PC-9 (cell line): Measurements from ENCODE around the gene SLC25A45. TPM values are rescaled to one million over a fixed set of nuclear protein-coding genes. Genes with fewer than 3 reads are reported as not detected.

Experiments
- Bru-seq: library from RNA; stranded (reverse); fragments of 400-500 nt; gene quantifications from one replicate; lab custom pipeline; 2021; lab: Mats Ljungman, UMichigan
- BruChase-seq, 2 experiments: library from RNA; stranded (reverse); fragments of 400-500 nt; gene quantifications; one replicate each; lab custom pipeline; 2021; lab: Mats Ljungman, UMichigan
- BruUV-seq: library from RNA; stranded (reverse); fragments of 400-500 nt; replicated peaks from 2 replicates; lab custom pipeline; 2021; lab: Mats Ljungman, UMichigan
- CTCF ChIA-PET: fragments of 300-600 bp; sonication (Branson Sonifier 250); formaldehyde crosslinking; loops from one replicate; lab custom pipeline; 2022; ENCODE audit warnings: antibody characterized with exemption; lab: Charles Lee
- POLR2A ChIA-PET: fragments of 300-600 bp; sonication (Branson Sonifier 250); formaldehyde crosslinking; loops from one replicate; lab custom pipeline; 2022; ENCODE audit warnings: antibody characterized with exemption; ENCODE audit not compliant: unreplicated experiment; lab: Charles Lee
- DNase-seq, 2 experiments: peaks; one replicate each; pipeline versions ENCODE4 v3.0.0 to v3.0.0-alpha.2; 2015 to 2022; ENCODE audit warnings: mixed read lengths in 1 of 2
- H2AFZ ChIP-seq: fragments of 200-600 bp; sonication (generic); 2 replicates; pipeline ENCODE4 v1.8.1; 2017; ENCODE audit warnings: antibody characterized with exemption
- H3F3A ChIP-seq: fragments of 200-600 bp; sonication (generic); 2 replicates; pipeline ENCODE4 v1.8.1; 2017; ENCODE audit warnings: antibody characterized with exemption, mild to moderate bottlenecking, low read depth; ENCODE audit not compliant: insufficient read depth
- H3K27ac ChIP-seq: fragments of 200-600 bp; sonication (generic); 2 replicates; pipeline ENCODE4 v1.6.1; 2016; ENCODE audit warnings: mixed run types
- H3K27me3 ChIP-seq: fragments of 200-600 bp; sonication (generic); 2 replicates; pipeline ENCODE4 v1.6.1; 2016; ENCODE audit warnings: low read depth, mixed run types; ENCODE audit not compliant: insufficient read depth
- H3K36me3 ChIP-seq: fragments of 200-600 bp; sonication (generic); 2 replicates; pipeline ENCODE4 v1.6.1; 2016; ENCODE audit warnings: low read depth, mixed run types
- H3K4me1 ChIP-seq: fragments of 200-600 bp; sonication (generic); replicated peaks from 2 replicates; pipeline ENCODE4 v1.6.1; 2016; ENCODE audit warnings: mixed run types; ENCODE audit not compliant: insufficient read depth
- H3K4me2 ChIP-seq: fragments of 200-600 bp; sonication (generic); 2 replicates; pipeline ENCODE4 v1.6.1; 2017; ENCODE audit warnings: mixed run types
- H3K4me3 ChIP-seq: fragments of 200-600 bp; sonication (generic); 2 replicates; pipeline ENCODE4 v1.6.1; 2016; ENCODE audit warnings: mixed run types
- H3K79me2 ChIP-seq: fragments of 200-600 bp; sonication (generic); 2 replicates; pipeline ENCODE4 v1.6.1; 2017; ENCODE audit warnings: low read depth, mixed run types
- H3K9me2 ChIP-seq: fragments of 200-600 bp; sonication (generic); 2 replicates; pipeline ENCODE4 v1.8.1; 2017; ENCODE audit warnings: mild to moderate bottlenecking; ENCODE audit not compliant: insufficient read depth
- H3K9me3 ChIP-seq: fragments of 200-600 bp; sonication (generic); 2 replicates; pipeline ENCODE4 v1.8.1; 2016; ENCODE audit warnings: low read depth; ENCODE audit not compliant: insufficient read depth
- H4K20me1 ChIP-seq: fragments of 200-600 bp; sonication (generic); 2 replicates; pipeline ENCODE4 v1.8.1; 2017; ENCODE audit not compliant: insufficient read depth
- CTCF ChIP-seq: fragments of 200-600 bp; sonication (generic); conservative IDR thresholded peaks from 2 replicates; pipeline ENCODE4 v1.6.1; 2017; ENCODE audit warnings: mixed run types, antibody characterized with exemption, mild to moderate bottlenecking, moderate library complexity
- EZH2 ChIP-seq: fragments of 200-600 bp; sonication (generic); IDR thresholded peaks from 2 replicates; pipeline ENCODE4 v1.8.0; 2017; ENCODE audit warnings: antibody characterized with exemption, low read depth
- intact Hi-C: fragments of 100-400 bp; cut with micrococcal nuclease; formaldehyde crosslinking; loops from one replicate; pipeline ENCODE4 v1.10.0; 2022; ENCODE audit not compliant: unreplicated experiment
- long read RNA-seq: library from polyadenylated mRNA; stranded (forward); transcript quantifications from one replicate; pipeline ENCODE4 v2.0.0, GENCODE V29; 2022
- total RNA-seq: library from RNA; stranded (reverse); gene quantifications from 2 replicates; pipeline ENCODE4 v1.2.3, GENCODE V29; 2021

The SLC25A45 gene, protein sequence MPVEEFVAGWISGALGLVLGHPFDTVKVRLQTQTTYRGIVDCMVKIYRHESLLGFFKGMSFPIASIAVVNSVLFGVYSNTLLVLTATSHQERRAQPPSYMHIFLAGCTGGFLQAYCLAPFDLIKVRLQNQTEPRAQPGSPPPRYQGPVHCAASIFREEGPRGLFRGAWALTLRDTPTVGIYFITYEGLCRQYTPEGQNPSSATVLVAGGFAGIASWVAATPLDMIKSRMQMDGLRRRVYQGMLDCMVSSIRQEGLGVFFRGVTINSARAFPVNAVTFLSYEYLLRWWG
- 9.5 and 9.8 TPM in 2 replicates for total RNA-seq
- percentile 49 among the genes with signal in this experiment for Bru-seq, nascent RNA
- percentile 50 among the genes with signal in this experiment for BruChase-seq, experiment 1, labeled RNA remaining after a 2-hour chase
- percentile 61 among the genes with signal in this experiment for BruChase-seq, experiment 2, labeled RNA remaining after a 6-hour chase
- long read RNA-seq, partial matches to known transcripts: 0 of 3 reads
- long read RNA-seq, other reads (novel, unspliced or antisense): 3 of 3 reads

- Histone ChIP-seq H3K36me3 (no peaks in the 10 kb centered on the region), H3F3A (peaks cover 61% of the 10 kb centered on the region), H4K20me1 (no peaks in the 10 kb centered on the region), H3K4me1 (peaks cover 64% of the 10 kb centered on the region), H3K27ac (peak within 1 kb of the TSS; percentile 93), H3K4me3 (peak within 1 kb of the TSS; percentile 48; the same call in 1 of the 2 replicates), H3K27me3 (no peaks in the 10 kb centered on the region), H3K4me2 (peak within 1 kb of the TSS; percentile 83), H2AFZ (0 out of 2 replicates have a peak within 1 kb of the TSS, but pooled peaks have one; percentile 62), H3K79me2 (peaks cover 13% of the 10 kb centered on the region; the same call in 1 of the 2 replicates), H3K9me3 (no peaks in the 10 kb centered on the region), H3K9me2 (no peaks in the 10 kb centered on the region)
- CTCF ChIA-PET: interaction anchor here (0.6 kb wide), 7 partner anchors 23 to 607 kb away, joined by 3 to 21 read pairs (median 4); no protein-coding TSS in a partner anchor
- peak; percentile 97 to 98 for DNase-seq
- no TSS peak for BruUV-seq
- intact Hi-C loops: loop anchor here (1.0 to 2.0 kb wide), 4 partner anchors 40 to 189 kb away; partner anchors contain the start of genes NEAT1 and ZNRD2
- POLR2A ChIA-PET: interaction anchor here (0.5 to 1.2 kb wide), 9 partner anchors 25 to 604 kb away, joined by 4 to 43 read pairs (median 6); partner anchors contain the start of genes FAU, MRPL49 and SF1
- TF ChIP-seq CTCF (peak; percentile 79), EZH2 (no peak)
These were observed at the start of gene SLC25A45 for GRCh38 chr11:65382033-65382803. Gene SLC25A45 (minus strand): TSS chr11:65382646. CDS start chr11:65381951, 695 bp downstream.

- Histone ChIP-seq H3K9me2 (no peaks in the 10 kb centered on the region), H3K4me1 (peaks cover 50% of the 10 kb centered on the region), H3K9me3 (no peaks in the 10 kb centered on the region), H3K4me2 (peak overlapping the region; percentile 8), H2AFZ (no peak overlapping the region), H3K27ac (peak overlapping the region; percentile 24), H3F3A (peaks cover 98% of the 10 kb centered on the region), H3K36me3 (peaks cover 68% of the 10 kb centered on the region), H3K79me2 (peaks cover 97% of the 10 kb centered on the region), H3K4me3 (no peak overlapping the region), H3K27me3 (no peaks in the 10 kb centered on the region), H4K20me1 (peaks cover 97% of the 10 kb centered on the region)
- ChIA-PET POLR2A (no interaction called here), CTCF (interaction anchor here (1.1 kb wide), 1 partner anchor 37 kb away, joined by 19 read pairs; no protein-coding TSS in a partner anchor)
- no TSS peak for BruUV-seq
- DNase-seq: no peak
- TF ChIP-seq EZH2 (no peak), CTCF (no peak)
- intact Hi-C loops: loop anchor here (2.0 kb wide), 1 partner anchor 13 kb away; no protein-coding TSS in a partner anchor
These were observed 49.1 kb upstream of the SLC25A45 start for GRCh38 chr11:65431451-65432099.
